Neuronal stem cell (in vitro differentiated cells): Measurements from ENCODE around the gene CFAP300. TPM values are rescaled to one million over a fixed set of nuclear protein-coding genes. Genes with fewer than 3 reads are reported as not detected.

Experiments
- DNase-seq: peaks from one replicate; pipeline ENCODE4 v3.0.0-alpha.2; 2013; ENCODE audit warnings: low spot score
- H2AFZ ChIP-seq: one replicate; pipeline ENCODE4 v1.6.1; 2013; ENCODE audit warnings: mild to moderate bottlenecking, low read length, inconsistent platforms
- H2AK5ac ChIP-seq: 2 replicates; pipeline ENCODE4 v1.6.1; 2013; ENCODE audit warnings: low read depth, mild to moderate bottlenecking, inconsistent platforms, low read length, moderate library complexity, mixed read lengths
- H2BK120ac ChIP-seq: 2 replicates; pipeline ENCODE4 v1.6.1; 2013; ENCODE audit warnings: low read depth, mild to moderate bottlenecking, inconsistent platforms, low read length, moderate library complexity, mixed read lengths
- H2BK12ac ChIP-seq: one replicate; pipeline ENCODE4 v1.6.1; 2013; ENCODE audit warnings: low read length, inconsistent platforms
- H2BK15ac ChIP-seq: 2 replicates; pipeline ENCODE4 v1.6.1; 2013; ENCODE audit warnings: mild to moderate bottlenecking, low read length, inconsistent platforms, mixed read lengths
- H2BK5ac ChIP-seq: one replicate; pipeline ENCODE4 v1.6.1; 2013; ENCODE audit warnings: inconsistent platforms, mild to moderate bottlenecking, low read length, moderate library complexity
- H3K14ac ChIP-seq: one replicate; pipeline ENCODE4 v1.6.1; 2013; ENCODE audit warnings: low read length, inconsistent platforms
- H3K18ac ChIP-seq: 2 replicates; pipeline ENCODE4 v1.6.1; 2013; ENCODE audit warnings: low read length, inconsistent platforms
- H3K23ac ChIP-seq: 2 replicates; pipeline ENCODE4 v1.6.1; 2013; ENCODE audit warnings: low read depth, mild to moderate bottlenecking, mixed read lengths, low read length, inconsistent platforms; ENCODE audit not compliant: poor library complexity
- H3K27ac ChIP-seq: replicated peaks from 3 replicates; pipeline ENCODE4 v1.5.1; 2013; ENCODE audit warnings: low read length, inconsistent platforms
- H3K27me3 ChIP-seq, 3 experiments: 2 replicates each; pipeline ENCODE4 v1.6.1; 2013; ENCODE audit warnings: low read length in 3 of 3, mild to moderate bottlenecking in 2 of 3, inconsistent platforms in 1 of 3, low read depth in 1 of 3, mixed read lengths in 1 of 3, moderate library complexity in 1 of 3; ENCODE audit not compliant: control insufficient read depth in 3 of 3, insufficient read depth in 3 of 3
- H3K36me3 ChIP-seq, 2 donors: replicated peaks in 1 of 2; 2 replicates each; pipeline ENCODE4 v1.6.1; 2013; ENCODE audit warnings: low read length in 2 of 2; ENCODE audit not compliant: control insufficient read depth in 2 of 2, insufficient read depth in 2 of 2
- H3K4ac ChIP-seq: 2 replicates; pipeline ENCODE4 v1.6.1; 2013; ENCODE audit warnings: inconsistent platforms, mild to moderate bottlenecking, low read length, moderate library complexity
- H3K4me1 ChIP-seq, 2 donors: 1 replicate in 1 of 2; 2 replicates in 1 of 2; pipeline ENCODE4 v1.6.1; 2013; ENCODE audit warnings: low read length in 2 of 2, low read depth in 1 of 2; ENCODE audit not compliant: control insufficient read depth in 2 of 2, insufficient read depth in 1 of 2
- H3K4me2 ChIP-seq: one replicate; pipeline ENCODE4 v1.6.1; 2013; ENCODE audit warnings: mild to moderate bottlenecking, low read length, inconsistent platforms; ENCODE audit not compliant: insufficient read depth, poor library complexity, severe bottlenecking
- H3K4me3 ChIP-seq, 2 donors: 2 replicates each; pipeline ENCODE4 v1.5.1; 2013; ENCODE audit warnings: low read length in 2 of 2, mild to moderate bottlenecking in 2 of 2, inconsistent platforms in 1 of 2, moderate library complexity in 1 of 2
- H3K79me1 ChIP-seq: one replicate; pipeline ENCODE4 v1.6.1; 2013; ENCODE audit warnings: low read depth, mild to moderate bottlenecking, inconsistent platforms, low read length, moderate library complexity
- H3K9ac ChIP-seq: one replicate; pipeline ENCODE4 v1.6.1; 2013; ENCODE audit warnings: mild to moderate bottlenecking, low read depth, low read length, inconsistent platforms; ENCODE audit not compliant: poor library complexity
- H3K9me3 ChIP-seq, 2 donors: replicated peaks in 1 of 2; 2 replicates each; pipeline versions ENCODE3 to v1.6.1; 2013; ENCODE audit warnings: low read length in 2 of 2, mild to moderate bottlenecking in 2 of 2, inconsistent platforms in 1 of 2, low read depth in 1 of 2, mixed read lengths in 1 of 2, moderate library complexity in 1 of 2; ENCODE audit not compliant: control insufficient read depth in 2 of 2, insufficient read depth in 1 of 2
- H4K8ac ChIP-seq: one replicate; pipeline ENCODE4 v1.6.1; 2013; ENCODE audit warnings: low read depth, mild to moderate bottlenecking, inconsistent platforms, low read length, moderate library complexity
- H4K91ac ChIP-seq: one replicate; pipeline ENCODE4 v1.6.1; 2013; ENCODE audit warnings: low read length, low read depth, mild to moderate bottlenecking, inconsistent platforms; ENCODE audit not compliant: poor library complexity
- WGBS, 2 donors: extraction: QIAGEN DNeasy Blood & Tissue Kit; methylation state at CpG; one replicate each; pipeline ENCODE4 v1.1.7; 2013; ENCODE audit warnings: missing lambda C conversion rate in 2 of 2, mixed read lengths in 1 of 2; ENCODE audit not compliant: insufficient read length in 2 of 2, insufficient replicate concordance in 1 of 2; ENCODE audit errors: extremely low coverage in 2 of 2; 5-methylcytosine and 5-hydroxymethylcytosine counted together
- polyA plus RNA-seq, 2 experiments: library from polyadenylated mRNA; stranded (reverse); fragments of 200-250 nt; gene quantifications; one replicate each; pipeline ENCODE4 v1.2.3, GENCODE V29; 2013

Gene CFAP300
- polyA plus RNA-seq (2013, experiment 1 of 2) = 6.4 TPM
- polyA plus RNA-seq (2013, experiment 2 of 2) = 5.7 TPM

DNA sequence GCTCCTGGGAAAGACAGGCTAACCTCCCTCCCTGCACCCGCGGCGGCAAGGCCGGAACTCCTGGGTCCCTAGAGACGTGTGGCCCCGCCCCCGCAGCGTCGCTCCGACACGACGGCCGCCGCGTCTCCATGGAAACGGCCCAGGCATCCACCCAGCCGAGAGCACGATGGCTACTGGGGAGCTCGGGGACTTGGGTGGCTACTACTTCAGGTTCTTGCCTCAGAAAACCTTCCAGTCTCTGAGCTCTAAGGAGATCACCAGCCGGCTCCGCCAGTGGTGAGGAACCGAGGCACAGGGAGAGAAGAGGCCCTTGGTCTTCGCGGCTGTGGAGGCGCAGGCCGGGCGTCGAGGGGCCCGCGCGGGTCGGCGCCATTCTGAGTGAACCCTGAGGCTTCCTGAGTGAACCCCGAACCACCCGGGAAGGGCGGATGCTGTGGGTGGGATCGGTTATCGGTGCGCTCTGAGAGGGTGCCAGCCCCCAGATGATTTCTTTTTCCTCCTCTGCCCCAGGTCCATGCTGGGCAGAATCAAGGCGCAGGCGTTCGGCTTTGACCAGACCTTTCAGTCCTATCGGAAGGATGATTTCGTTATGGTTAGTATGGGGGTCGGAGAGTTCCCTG is at the start of gene CFAP300:
CFAP300 (plus strand) TSS at position 133 of the 620 bp plus-strand sequence; CDS start at position 167, 34 bp downstream.
- Histone ChIP-seq H3K9me3 (no peaks in the 10 kb centered on the region), H3K14ac (peak within 1 kb of the TSS; percentile 56), H4K91ac (no peak within 1 kb of the TSS), H3K27me3 (no peaks in the 10 kb centered on the region), H2BK120ac (peak within 1 kb of the TSS; percentile 61), H3K4me3 (peak within 1 kb of the TSS; percentile 59 to 83), H3K4me1 (peaks cover 0 to 2% of the 10 kb centered on the region in 2 donors), H3K27ac (no peak within 1 kb of the TSS), H2BK12ac (no peak within 1 kb of the TSS), H3K4me2 (peak within 1 kb of the TSS; percentile 65), H3K18ac (peak within 1 kb of the TSS; percentile 85), H3K4ac (no peak within 1 kb of the TSS), H3K9ac (peak within 1 kb of the TSS; percentile 53), H3K36me3 (no peaks in the 10 kb centered on the region), H2AFZ (peak within 1 kb of the TSS; percentile 95), H2AK5ac (no peak within 1 kb of the TSS), H3K79me1 (no peaks in the 10 kb centered on the region), H3K23ac (no peak within 1 kb of the TSS), H2BK15ac (no peak within 1 kb of the TSS), H4K8ac (peak within 1 kb of the TSS; percentile 23), H2BK5ac (peak within 1 kb of the TSS; percentile 39)
- DNase-seq = peak; percentile 55
- WGBS, 2 donors = no CpG with 5 or more reads among the region's 45 CpGs

DNA sequence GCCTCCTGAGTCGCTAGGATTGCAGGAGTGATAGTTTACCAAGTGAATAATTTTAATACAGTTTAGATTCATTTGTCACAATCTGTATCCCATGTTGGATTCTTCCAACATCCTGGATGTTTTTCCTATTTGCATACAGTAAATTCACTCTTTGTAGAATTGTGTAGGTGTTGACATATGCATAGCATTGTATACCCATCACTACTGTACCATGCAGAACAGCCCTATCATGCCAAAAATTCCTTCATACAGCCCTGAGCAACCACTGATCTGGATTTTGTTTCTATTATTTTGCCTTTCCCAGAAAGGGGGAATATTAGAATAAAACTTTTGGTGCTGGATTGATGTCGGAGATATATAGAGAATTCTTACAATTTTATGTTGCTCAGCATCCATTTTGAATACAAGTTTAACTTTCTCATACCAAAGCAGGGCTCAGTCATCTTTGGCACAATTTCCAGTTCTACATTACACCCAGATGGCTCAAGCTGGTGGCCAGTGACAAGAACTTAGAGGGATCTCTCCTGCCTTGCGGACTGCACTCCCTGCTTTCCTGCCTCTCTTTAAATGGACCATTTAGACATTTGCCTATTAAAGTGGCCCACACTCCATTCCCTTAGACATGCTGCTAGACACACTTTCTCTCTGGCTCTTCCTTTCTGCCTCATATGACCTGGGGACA is 45.4 kb upstream of the CFAP300 start:
- Histone ChIP-seq H3K9ac (no peak overlapping the region), H3K18ac (no peak overlapping the region), H2AK5ac (no peak overlapping the region), H2BK12ac (no peak overlapping the region), H3K27ac (no peak overlapping the region), H2BK15ac (no peak overlapping the region), H2BK120ac (no peak overlapping the region), H2AFZ (no peak overlapping the region), H3K27me3 (no peaks in the 10 kb centered on the region), H3K4me2 (no peak overlapping the region), H3K23ac (no peak overlapping the region), H3K4me3 (no peak overlapping the region), H3K4ac (no peak overlapping the region), H2BK5ac (no peak overlapping the region), H4K8ac (no peak overlapping the region), H4K91ac (no peak overlapping the region), H3K79me1 (no peaks in the 10 kb centered on the region), H3K4me1 (no peaks in the 10 kb centered on the region), H3K14ac (no peak overlapping the region), H3K9me3 (no peaks in the 10 kb centered on the region), H3K36me3 (no peaks in the 10 kb centered on the region)
- WGBS, 2 donors = no CpG with 5 or more reads among the region's 3 CpGs
- DNase-seq = no peak

DNA sequence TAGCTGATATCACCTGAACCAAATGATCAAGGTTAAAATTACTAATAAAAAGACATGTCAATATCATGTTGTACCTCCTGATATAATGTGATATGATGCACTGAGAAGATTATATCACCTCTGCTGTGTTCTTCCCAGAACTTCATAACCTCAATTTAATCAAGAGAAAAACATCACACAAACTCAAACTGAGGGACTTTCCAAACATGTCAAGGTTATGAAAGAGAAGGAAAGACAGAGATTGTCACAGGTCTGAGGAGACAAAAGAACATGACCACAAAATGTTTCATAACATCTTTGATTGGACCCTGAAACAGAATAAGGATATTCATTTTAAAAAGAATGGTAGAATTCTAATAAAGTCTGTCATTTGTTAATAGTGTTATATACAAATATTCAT is 43.0 kb upstream of the CFAP300 start:
- no peak overlapping the region for H3K18ac ChIP-seq
- H2BK15ac ChIP-seq = no peak overlapping the region
- no peaks in the 10 kb centered on the region for H3K36me3 ChIP-seq
- no peak overlapping the region for H3K4me2 ChIP-seq
- H3K9me3 ChIP-seq = no peaks in the 10 kb centered on the region
- H3K14ac ChIP-seq = no peak overlapping the region
- no peak for DNase-seq
- H2BK120ac ChIP-seq = no peak overlapping the region
- no peak overlapping the region for H2BK12ac ChIP-seq
- H4K91ac ChIP-seq = no peak overlapping the region
- no peak overlapping the region for H3K4me3 ChIP-seq
- H2AK5ac ChIP-seq = no peak overlapping the region
- no peak overlapping the region for H3K9ac ChIP-seq
- H2BK5ac ChIP-seq = no peak overlapping the region
- H3K27ac ChIP-seq = no peak overlapping the region
- no peaks in the 10 kb centered on the region for H3K79me1 ChIP-seq
- no peaks in the 10 kb centered on the region for H3K4me1 ChIP-seq
- no peak overlapping the region for H2AFZ ChIP-seq
- H3K27me3 ChIP-seq = no peaks in the 10 kb centered on the region
- no peak overlapping the region for H3K4ac ChIP-seq
- H3K23ac ChIP-seq = no peak overlapping the region
- H4K8ac ChIP-seq = no peak overlapping the region

DNA sequence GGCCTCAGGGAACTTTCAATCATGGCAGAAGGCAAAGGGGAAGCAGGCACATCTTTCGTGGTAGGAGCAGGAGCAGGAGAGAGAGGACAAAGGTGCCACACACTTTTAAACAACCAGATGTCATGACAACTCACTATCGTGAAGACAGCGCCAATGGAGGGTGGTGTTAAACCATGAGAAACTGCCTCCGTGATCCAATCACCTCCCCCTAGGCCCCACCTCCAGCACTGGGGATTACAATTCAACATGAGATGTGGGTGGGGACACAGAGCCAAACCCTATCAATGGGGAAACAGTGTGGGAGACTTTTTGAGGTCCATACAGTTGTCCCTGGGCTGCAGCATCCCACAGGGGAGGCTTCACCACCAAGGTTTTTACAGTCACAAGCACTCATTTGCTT is 41.9 kb upstream of the CFAP300 start:
- H2BK15ac ChIP-seq = no peak overlapping the region

More for the DNA sequence above, 41.9 kb upstream of the CFAP300 start:
- H3K27ac ChIP-seq = no peak overlapping the region
- no peak overlapping the region for H3K4ac ChIP-seq
- no peaks in the 10 kb centered on the region for H3K4me1 ChIP-seq
- H3K27me3 ChIP-seq = peaks cover 0 to 6% (median 0%) of the 10 kb centered on the region in 3 experiments
- H2AFZ ChIP-seq = no peak overlapping the region
- no peaks in the 10 kb centered on the region for H3K9me3 ChIP-seq
- no peaks in the 10 kb centered on the region for H3K79me1 ChIP-seq
- no peak overlapping the region for H3K9ac ChIP-seq
- H3K18ac ChIP-seq = no peak overlapping the region
- DNase-seq = no peak
- H2BK5ac ChIP-seq = no peak overlapping the region
- H3K14ac ChIP-seq = no peak overlapping the region
- H3K4me2 ChIP-seq = no peak overlapping the region
- no peaks in the 10 kb centered on the region for H3K36me3 ChIP-seq
- no peak overlapping the region for H4K8ac ChIP-seq
- H2AK5ac ChIP-seq = no peak overlapping the region
- H3K23ac ChIP-seq = no peak overlapping the region
- H2BK120ac ChIP-seq = no peak overlapping the region
- H3K4me3 ChIP-seq = no peak overlapping the region
- no CpG with 5 or more reads among the region's 4 CpGs for WGBS, 2 donors
- H2BK12ac ChIP-seq = no peak overlapping the region
- H4K91ac ChIP-seq = no peak overlapping the region
